HL-60/S4 (cell line): ENCODE measurements around the gene ADIPOQ.
"Not testable (repeated sequence)": the region's sequence is repeated elsewhere in the genome, so short reads cannot be mapped to it uniquely, and the experiment has no call there.

Experiments
- in situ Hi-C: fragments of 300-500 bp; cut with MboI; formaldehyde crosslinking; loops from 2 replicates; pipeline ENCODE4 v1.14.3; 2022; ENCODE audit warnings: low sequenced_read_pairs

ADIPOQ gene

GRCh38 chr3:186896006-186896405 is 53.5 kb downstream of the ADIPOQ start:
- in situ Hi-C loops = no loop called here

DNA sequence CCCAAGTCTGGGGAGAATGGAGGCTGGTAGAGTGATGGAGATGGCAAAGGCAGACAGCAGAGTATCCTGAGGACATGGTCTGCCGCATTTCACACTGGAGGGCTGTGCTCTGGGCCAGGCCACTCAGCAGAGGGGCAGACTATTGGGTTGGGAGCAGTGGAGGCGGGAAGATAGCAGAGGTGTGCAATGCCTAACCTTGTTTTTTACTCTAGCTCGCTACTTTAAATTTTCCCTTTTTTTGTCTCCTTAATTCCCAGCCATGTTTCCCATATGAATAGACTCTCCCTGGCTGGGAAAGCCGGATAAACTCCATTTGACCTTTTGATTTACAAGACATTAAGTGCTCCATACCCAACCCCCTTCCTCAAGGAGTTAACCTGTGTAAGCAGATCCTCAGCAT is 54.4 kb downstream of the ADIPOQ start:
- in situ Hi-C loops = no loop called here

DNA sequence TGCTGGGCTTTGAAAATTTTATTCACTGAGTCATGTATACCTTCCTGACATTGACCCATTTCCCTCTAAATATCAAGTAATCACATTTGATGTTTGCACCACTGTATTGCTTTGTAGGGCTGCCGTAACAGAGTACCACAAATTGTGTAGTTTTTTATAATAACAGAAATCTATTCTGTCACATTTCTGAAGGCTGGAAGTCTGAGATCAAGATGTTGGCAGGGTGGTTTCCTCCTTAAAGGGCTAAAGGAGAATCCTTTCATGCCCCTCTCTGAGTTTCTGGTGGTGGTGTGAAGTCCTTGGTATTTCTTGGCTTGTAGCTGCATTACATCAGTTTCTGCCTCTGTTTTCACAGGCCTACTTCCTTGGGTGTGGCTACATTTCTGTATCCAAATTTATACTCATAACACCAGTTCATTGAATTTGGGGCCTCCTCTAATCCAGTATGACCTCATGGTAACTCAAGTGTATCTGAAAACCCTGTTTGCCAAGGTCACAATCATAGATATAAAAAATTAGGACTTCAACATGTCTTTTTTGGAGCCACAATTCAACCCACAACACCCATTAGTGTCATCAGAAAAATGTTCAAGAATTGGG is 58.7 kb downstream of the ADIPOQ start:
- in situ Hi-C loops = no loop called here

GRCh38 chr3:186902154-186902553 is 59.6 kb downstream of the ADIPOQ start:
- in situ Hi-C loops = no loop called here

DNA sequence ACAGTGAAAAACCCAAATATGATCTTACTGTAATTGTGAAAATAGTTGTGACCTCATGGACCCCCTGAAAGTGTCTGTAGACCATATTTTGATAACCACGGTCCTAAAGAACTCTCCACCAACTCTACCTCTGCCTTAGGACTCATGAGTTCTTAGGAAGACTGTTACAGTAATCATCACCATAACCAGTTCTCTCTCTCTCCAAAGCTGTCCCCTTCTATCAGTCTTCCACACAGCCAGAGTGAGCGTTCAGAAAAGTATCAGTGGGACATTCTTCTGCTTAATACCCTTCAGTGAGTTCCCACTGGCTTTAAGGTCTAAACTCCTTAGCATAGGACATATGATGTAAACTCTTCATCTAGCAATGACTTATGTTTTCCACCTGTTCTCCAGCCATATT is 60.2 kb downstream of the ADIPOQ start:
- in situ Hi-C loops = no loop called here

DNA sequence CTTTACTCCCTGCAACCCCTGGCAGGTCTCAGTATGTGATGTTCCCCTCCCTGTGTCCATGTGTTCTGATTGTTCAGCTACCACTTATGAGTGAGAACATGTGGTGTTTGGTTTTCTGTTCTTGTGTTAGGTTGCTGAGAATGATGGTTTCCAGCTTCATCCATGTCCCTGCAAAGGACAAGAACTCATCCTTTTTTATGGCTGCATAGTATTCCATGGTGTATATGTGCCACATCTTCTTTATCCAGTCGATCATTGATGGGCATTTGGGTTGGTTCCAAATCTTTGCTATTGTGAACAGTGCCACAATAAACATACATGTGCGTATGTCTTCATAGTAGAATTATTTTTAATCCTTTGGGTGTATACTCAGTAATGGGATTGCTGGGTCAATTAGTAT is 61.2 kb downstream of the ADIPOQ start:
- in situ Hi-C loops = not testable (repeated sequence)

- in situ Hi-C loops = not testable (repeated sequence)
Measured at GRCh38 chr3:186907075-186907474, 64.6 kb downstream of the ADIPOQ start.
